Neutrophil (primary cell): ENCODE measurements around the gene SLC12A9.
A peak's percentile ranks its signal among the peaks of the same experiment; 100 is the strongest.

Source experiments
- H3K27ac ChIP-seq: fragments of 200-600 bp; sonication (generic); 2 replicates; pipeline ENCODE4 v1.5.1; 2016; ENCODE audit warnings: mild to moderate bottlenecking, moderate library complexity
- H3K27me3 ChIP-seq: fragments of 200-600 bp; sonication (generic); 2 replicates; pipeline ENCODE4 v1.6.0; 2016; ENCODE audit warnings: mild to moderate bottlenecking
- H3K36me3 ChIP-seq: fragments of 200-600 bp; sonication (generic); 2 replicates; pipeline ENCODE4 v1.5.1; 2017
- H3K4me1 ChIP-seq, 2 experiments: fragments of 200-600 bp in 1 of 2; sonication (generic) in 1 of 2; 1 replicate in 1 of 2; 2 replicates in 1 of 2; pipeline versions ENCODE4 v1.5.1 to v1.6.1; 2013 to 2016; ENCODE audit warnings: low read depth in 1 of 2, low read length in 1 of 2, mild to moderate bottlenecking in 1 of 2, moderate library complexity in 1 of 2; ENCODE audit not compliant: control insufficient read depth in 1 of 2, insufficient read depth in 1 of 2
- H3K4me3 ChIP-seq, 2 experiments: fragments of 200-600 bp in 1 of 2; sonication (generic) in 1 of 2; 1 replicate in 1 of 2; 2 replicates in 1 of 2; pipeline ENCODE4 v1.5.1; 2013 to 2016; ENCODE audit warnings: low read depth in 1 of 2, low read length in 1 of 2, mild to moderate bottlenecking in 1 of 2, moderate library complexity in 1 of 2
- H3K9me3 ChIP-seq: fragments of 200-600 bp; sonication (generic); 2 replicates; pipeline ENCODE4 v1.5.1; 2016
- TF ChIP-seq, protein P1 (sequence below): fragments of 200-600 bp; sonication (generic); IDR thresholded peaks from 2 replicates; pipeline ENCODE4 v1.5.1; 2016; ENCODE audit warnings: antibody characterized with exemption

SLC12A9 gene

DNA sequence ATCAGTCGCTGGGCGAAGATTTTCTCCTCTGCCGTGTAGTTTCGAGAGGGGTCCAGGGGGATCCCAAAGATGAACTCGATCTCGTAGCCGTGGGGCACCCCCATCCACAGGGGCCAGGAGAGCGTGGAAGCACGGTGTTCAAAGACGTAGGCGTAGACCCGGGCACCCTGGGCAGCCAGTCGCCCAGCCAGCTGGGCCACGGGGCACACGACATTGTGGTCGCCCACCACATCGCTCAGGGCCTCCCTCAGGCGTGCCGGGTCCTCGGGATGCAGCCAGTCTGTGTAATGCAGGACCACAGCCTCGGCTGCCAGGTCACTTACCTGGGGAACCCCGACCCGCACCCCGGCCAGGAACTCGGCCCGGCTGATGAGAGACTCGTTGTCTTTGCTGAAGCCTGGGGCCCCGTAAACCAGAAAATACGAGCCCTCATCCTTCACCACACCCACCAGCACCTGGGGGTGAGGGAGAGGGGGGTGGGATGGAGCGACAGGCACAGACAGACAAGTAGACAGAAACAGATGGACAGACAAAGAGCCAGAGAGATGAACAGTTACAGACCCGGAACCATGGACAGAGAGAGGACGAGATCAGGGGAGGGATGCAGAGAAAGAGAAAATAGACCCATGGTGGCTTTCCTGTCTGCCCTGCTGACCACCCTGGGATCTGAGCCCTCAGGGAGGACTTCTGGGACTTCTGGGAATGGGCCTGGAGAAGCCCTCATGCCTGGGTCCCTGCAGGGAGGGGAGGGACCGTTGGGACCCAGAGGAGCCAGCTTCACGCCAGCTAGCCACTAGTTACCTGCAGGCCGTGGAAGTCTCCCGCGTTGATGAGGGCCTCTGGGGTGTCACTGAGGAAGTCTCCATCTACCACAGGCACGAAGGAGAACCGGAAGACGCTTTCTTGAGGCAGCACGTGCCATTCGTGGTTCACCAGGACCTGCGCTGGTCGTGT lies 40.1 kb downstream of the SLC12A9 start:
- Histone ChIP-seq H3K9me3 (no peaks in the 10 kb centered on the region), H3K36me3 (peaks cover 4% of the 10 kb centered on the region), H3K4me1 (peaks cover 43 to 64% of the 10 kb centered on the region in 2 experiments), H3K27ac (no peak overlapping the region), H3K4me3 (no peak overlapping the region), H3K27me3 (peaks cover 79% of the 10 kb centered on the region)
- TF ChIP-seq, protein P1, sequence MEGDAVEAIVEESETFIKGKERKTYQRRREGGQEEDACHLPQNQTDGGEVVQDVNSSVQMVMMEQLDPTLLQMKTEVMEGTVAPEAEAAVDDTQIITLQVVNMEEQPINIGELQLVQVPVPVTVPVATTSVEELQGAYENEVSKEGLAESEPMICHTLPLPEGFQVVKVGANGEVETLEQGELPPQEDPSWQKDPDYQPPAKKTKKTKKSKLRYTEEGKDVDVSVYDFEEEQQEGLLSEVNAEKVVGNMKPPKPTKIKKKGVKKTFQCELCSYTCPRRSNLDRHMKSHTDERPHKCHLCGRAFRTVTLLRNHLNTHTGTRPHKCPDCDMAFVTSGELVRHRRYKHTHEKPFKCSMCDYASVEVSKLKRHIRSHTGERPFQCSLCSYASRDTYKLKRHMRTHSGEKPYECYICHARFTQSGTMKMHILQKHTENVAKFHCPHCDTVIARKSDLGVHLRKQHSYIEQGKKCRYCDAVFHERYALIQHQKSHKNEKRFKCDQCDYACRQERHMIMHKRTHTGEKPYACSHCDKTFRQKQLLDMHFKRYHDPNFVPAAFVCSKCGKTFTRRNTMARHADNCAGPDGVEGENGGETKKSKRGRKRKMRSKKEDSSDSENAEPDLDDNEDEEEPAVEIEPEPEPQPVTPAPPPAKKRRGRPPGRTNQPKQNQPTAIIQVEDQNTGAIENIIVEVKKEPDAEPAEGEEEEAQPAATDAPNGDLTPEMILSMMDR = no peak

DNA sequence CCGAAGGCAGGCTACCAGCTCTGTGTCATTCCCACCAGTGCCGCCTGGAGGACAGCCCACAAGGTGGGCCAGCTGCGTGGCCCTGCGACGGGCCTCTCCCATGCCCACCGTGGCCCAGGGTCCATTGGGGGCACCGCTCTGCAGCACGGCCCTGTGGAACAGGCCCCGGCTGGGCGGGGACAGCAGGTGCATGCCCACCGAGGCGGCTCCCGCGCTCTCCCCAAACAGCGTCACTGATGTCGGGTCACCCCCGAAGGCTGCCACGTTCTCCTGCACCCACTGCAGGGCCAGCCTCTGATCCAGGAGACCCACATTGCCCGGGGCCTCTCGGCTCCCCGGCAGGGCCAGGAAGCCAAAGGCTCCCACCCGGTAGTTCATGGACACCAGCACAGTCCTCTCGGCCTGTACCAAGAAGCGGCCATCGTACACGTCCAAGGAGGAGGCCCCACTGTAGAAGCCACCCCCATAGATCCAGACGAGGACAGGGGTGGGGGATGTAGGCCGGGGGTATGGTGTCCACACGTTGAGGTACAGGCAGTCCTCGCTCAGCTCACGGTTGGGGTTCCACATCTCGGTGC lies 40.9 kb downstream of the SLC12A9 start:
- TF ChIP-seq, protein P1 = no peak
- Histone ChIP-seq H3K4me1 (peaks cover 35 to 57% of the 10 kb centered on the region in 2 experiments), H3K27ac (no peak overlapping the region), H3K36me3 (no peaks in the 10 kb centered on the region), H3K4me3 (no peak overlapping the region), H3K9me3 (no peaks in the 10 kb centered on the region), H3K27me3 (peaks cover 86% of the 10 kb centered on the region)

DNA sequence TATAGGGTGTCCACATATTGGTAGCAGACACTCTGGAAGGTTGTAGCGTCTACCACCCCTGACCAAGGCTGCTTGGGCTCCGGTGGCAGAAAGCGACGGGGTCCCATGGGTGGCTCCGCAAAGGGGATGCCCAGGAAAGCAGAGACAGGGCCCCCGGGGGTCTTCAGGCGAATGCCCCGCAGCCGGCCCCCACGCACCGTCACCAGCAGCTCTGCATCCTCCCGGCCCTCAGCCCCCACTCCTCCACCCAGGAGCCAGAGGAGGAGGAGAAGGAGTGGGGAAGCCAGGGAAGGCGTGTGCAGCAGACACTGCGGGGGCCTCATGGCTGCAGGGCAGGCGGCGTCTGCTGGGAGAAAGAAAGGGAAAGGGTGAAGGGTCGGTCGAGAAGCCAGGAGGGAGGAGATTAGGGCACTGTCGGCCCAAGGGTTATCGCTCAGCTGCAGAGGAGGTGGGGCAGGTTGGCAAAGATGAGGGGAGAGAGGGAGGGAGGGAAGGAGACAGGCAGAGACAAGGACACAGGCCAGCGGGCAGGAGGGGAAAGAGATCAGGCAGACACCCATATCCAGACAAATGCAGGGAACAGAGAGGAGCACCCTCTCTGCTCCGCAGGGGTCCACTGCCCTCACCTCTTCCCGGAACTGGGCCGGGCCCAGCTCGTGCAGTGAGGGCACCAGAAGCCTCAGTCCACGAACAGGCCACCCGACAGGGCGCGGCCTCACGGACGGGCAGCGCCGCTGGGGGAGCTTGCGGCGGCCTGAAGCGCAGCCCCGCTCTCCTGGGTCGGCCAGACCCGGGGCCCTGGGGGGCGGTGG lies 41.6 kb downstream of the SLC12A9 start:
- Histone ChIP-seq H3K27ac (no peak overlapping the region), H3K36me3 (no peaks in the 10 kb centered on the region), H3K27me3 (peaks cover 93% of the 10 kb centered on the region), H3K4me3 (no peak overlapping the region), H3K9me3 (no peaks in the 10 kb centered on the region), H3K4me1 (peaks cover 28 to 50% of the 10 kb centered on the region in 2 experiments)
- TF ChIP-seq, protein P1 = no peak

DNA sequence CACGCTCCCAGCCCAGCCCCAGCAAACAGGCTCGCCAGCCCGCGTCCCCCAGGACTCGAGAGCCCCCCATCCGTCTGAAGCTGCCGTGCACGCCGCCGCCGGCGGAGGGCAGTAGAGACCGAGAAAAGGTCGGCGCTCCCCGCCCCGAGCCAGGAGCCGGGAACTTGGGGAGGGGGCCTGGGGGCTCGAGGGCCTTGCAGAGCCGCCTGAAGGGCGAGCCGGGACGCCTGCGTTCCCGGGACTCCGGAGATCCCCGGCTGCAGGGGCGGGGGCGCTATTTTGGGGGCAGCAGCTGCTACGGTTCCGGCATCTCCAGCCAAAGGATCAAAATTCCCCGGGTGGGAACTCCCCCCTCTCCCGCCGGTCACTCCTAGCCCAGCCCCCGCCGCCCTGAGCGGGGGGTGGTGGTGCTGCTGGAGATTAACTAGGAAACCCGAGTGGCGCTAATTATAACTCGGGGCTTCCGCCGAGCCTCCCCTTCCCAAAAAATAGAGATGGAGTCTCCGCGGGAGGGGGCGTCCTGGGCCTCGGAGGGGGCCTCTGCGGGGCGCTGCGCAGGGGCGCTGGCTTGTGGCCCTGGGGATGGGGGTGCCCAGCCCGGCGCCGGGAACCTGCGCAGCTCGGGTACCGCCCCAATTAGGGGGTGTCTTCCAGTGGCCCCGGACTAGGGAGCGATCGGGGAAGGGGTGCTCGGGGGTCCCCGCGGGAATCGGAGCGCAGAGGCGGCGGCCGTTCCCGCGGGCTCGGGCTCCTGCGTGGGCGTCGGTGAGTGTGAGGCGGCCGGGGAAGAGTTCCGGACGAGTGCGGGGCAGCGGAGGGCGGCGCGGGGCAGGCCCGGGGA lies 42.6 kb downstream of the SLC12A9 start:
- peak overlapping the region in 1 of 2 experiments; percentile 57 for H3K4me3 ChIP-seq
- H3K27ac ChIP-seq = no peak overlapping the region

More for the DNA sequence above, 42.6 kb downstream of the SLC12A9 start:
- Histone ChIP-seq H3K4me1 (peaks cover 23 to 41% of the 10 kb centered on the region in 2 experiments), H3K27me3 (peaks cover 100% of the 10 kb centered on the region), H3K36me3 (no peaks in the 10 kb centered on the region), H3K9me3 (no peaks in the 10 kb centered on the region)
- TF ChIP-seq, protein P1 = peak; percentile 76
